HL-60/S4 treated with phorbol 12-myristate 13-acetate at 8.2 ng/mL for 4 days and 3 days (cell line): ENCODE data around the gene HYAL4.
"Not testable (repeated sequence)": the region's sequence is repeated elsewhere in the genome, so short reads cannot be mapped to it uniquely, and the experiment has no call there.

Source experiments
- in situ Hi-C: fragments of 300-500 bp; cut with MboI; formaldehyde crosslinking; loops from 2 replicates; pipeline ENCODE4 v1.15.0; 2022; ENCODE audit warnings: low sequenced_read_pairs

HYAL4 gene

DNA sequence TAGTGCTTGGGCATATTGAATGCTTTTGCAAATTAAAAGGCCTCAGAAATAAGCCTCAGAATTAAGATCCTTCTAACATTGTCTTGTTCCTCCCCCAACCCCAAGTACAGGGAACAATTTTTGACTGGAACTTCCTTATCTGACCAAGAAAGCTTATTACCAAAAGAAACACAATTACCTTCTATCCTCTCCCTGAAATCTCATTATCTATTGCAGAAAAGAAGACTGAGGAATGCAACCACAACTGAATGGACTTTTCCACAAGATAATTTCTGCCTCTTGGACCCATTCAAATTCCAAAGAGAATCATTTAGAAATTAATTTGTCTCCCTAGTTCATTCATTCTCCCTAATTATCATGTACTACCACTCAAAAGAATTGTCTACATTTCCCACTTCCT lies 43.2 kb downstream of the HYAL4 start:
- in situ Hi-C loops, result no loop called here

DNA sequence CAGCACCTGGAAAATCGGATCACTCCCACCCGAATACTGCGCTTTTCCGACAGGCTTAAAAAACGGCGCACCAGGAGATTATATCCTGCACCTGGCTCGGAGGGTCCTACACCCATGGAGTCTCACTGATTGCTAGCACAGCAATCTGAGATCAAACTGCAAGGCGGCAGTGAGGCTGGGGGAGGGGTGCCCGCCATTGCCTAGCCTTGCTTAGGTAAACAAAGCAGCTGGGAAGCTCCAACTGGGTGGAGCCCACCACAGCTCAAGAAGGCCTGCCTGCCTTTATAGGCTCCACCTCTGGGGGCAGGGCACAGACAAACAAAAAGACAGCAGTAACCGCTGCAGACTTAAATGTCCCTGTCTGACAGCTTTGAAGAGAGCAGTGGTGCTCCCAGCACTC lies 49.8 kb downstream of the HYAL4 start:
- in situ Hi-C loops, result not testable (repeated sequence)

DNA sequence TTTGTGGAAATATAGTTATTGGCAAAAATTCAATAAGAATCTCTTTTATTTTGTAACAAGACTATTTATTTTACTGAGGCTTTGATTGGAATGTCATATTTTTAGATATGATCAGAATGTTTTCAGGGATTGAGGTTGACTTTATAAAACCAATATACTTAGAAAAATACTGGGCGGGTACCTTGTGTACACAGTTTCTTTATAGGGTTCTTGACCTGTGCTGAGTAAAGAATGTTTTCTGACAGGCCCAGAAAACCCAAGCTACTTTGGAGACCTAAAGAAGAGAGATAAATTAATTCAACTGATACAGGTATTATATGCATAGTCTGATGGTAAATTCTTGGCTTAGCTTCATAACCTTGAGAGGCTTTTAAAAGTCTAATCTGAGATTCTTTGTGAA lies 56.1 kb downstream of the HYAL4 start:
- in situ Hi-C loops, result no loop called here

DNA sequence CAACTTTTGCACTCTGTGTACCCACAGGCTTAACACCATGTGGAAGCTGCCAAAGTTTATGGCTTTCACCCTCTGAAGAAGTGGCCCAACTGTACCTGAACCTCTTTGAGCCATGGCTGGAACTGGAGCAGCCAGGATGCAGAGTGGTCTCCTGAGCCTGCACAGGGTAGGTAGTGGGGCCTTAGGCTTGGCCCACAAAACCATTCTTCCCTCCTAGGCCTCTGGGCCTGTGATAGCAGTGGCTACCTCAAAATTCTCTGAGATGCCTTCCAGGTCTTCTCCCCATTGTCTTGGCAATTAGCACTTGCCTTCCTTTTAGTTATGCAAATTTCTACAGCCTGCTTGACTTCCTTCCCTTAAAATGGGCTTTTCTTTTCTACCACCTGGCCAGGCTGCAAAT lies 60.7 kb downstream of the HYAL4 start:
- in situ Hi-C loops, result no loop called here

DNA sequence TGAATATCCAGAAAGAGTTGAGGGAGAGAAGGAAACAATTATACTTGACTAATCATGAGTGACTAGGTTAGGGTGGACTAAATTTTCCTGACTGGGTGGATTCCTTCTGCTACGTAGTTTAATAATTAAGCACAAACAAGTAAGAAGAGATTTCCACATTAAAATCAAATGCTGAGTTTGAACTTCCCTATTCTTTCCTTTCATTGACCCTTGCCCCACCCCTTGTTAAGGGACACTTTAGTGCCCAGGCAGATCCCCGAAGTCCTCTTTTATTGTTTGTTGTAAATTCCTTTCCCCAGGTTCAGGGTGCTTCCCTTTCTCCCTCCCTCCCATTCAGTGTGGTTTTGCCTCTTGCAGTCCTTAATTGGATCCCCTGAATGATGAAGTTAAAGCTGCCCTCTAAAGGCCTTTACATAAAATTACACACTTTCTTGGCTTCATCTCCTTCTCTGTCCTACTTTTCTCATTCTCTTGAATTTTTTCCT lies 71.3 kb downstream of the HYAL4 start:
- in situ Hi-C loops, result no loop called here

DNA sequence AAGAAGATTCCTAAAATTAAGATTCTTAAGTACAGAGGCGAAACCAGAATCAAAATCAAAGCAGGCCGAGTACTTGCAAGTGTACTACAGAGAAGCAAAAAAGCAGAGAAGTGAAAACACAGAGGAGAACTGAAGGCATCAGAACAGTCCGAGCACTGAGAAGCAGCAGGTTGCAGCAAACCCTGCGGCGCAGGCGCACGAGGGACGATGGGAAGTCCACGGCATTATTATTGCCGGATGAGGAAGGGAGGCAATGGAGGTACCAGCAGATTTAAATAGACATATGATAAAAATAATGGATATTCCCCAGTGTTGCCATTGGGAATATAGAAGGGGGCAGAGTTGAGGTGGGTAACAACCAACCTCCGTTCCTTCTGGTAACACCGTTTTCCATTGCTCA lies 72.9 kb downstream of the HYAL4 start:
- in situ Hi-C loops, result no loop called here

DNA sequence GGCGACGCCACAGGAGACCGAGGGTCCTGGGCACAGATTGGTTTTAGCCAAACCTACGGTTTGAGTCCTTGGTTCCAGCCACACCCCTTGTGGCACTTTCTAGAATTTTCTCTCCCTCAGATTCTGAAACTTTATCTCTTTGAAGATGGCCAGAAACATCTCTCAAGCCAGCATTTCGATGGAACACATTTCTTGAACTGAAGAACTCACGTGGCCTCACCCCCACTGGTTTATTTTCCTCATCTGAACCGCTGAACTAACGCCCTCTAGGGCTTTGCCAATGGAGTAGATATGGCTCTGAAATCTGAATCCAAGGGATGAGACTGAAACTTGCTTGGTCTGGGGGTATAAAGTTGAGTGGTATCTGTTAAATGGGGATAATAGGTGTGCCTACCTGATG lies 73.3 kb downstream of the HYAL4 start:
- in situ Hi-C loops, result no loop called here

DNA sequence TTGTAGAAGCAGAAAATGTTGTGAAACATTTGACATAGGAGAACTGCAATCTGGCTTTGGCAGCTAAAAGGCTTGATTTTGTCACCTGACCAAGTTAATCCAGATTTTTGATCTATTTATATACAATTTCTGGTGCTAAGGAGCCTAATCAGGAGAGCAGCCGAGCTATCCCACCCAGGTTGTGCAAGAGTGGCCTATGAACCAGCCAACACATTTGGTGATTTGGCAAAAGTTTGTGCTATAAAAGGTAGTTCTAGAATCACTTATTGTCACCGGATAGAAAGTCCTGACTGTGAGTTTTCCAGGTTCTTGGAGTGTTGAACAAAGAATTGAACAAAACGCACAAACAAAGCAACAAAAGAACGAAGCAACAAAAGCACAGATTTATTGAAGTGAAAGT lies 78.6 kb downstream of the HYAL4 start:
- in situ Hi-C loops, result no loop called here

DNA sequence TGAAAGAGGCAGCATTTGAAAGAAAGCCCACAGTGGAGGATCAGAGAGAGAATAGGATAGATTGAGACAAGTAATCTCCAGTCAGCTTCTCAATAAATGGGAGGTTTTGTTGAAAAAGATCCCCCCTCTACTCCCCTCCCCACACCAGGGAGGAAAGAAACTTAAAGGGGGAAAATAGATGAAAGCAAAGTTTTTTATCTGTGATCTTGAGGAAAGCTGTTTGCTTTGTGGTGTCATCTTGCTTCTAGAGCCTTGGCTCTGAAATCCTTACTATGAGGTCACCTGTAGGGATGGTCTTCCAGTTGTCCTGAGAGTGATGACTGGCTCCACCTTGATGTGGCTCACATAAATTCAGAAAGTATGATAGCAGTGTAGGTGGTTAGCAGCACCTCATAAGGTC lies 80.0 kb downstream of the HYAL4 start, which contains the start of gene SPAM1:
Gene SPAM1, plus strand, starts transcription at position 301 of the 400 bp plus-strand sequence. CDS start 28,330 bp downstream, outside the sequence.
- in situ Hi-C loops, result no loop called here
